GM18505 (cell line): Measurements from ENCODE around the gene AFF2.

ENCODE experiments used
- ATAC-seq: cut with Tn5 transposase; IDR thresholded peaks from one replicate; pipeline ENCODE4 v1.9.1; 2021; ENCODE audit not compliant: unreplicated experiment
- POLR2A ChIP-seq: IDR thresholded peaks from 4 replicates; pipeline ENCODE4 v1.6.1; 2011; ENCODE audit warnings: borderline replicate concordance; ENCODE audit not compliant: insufficient read depth, insufficient read length; ENCODE audit errors: extremely low read depth

The AFF2 gene

DNA sequence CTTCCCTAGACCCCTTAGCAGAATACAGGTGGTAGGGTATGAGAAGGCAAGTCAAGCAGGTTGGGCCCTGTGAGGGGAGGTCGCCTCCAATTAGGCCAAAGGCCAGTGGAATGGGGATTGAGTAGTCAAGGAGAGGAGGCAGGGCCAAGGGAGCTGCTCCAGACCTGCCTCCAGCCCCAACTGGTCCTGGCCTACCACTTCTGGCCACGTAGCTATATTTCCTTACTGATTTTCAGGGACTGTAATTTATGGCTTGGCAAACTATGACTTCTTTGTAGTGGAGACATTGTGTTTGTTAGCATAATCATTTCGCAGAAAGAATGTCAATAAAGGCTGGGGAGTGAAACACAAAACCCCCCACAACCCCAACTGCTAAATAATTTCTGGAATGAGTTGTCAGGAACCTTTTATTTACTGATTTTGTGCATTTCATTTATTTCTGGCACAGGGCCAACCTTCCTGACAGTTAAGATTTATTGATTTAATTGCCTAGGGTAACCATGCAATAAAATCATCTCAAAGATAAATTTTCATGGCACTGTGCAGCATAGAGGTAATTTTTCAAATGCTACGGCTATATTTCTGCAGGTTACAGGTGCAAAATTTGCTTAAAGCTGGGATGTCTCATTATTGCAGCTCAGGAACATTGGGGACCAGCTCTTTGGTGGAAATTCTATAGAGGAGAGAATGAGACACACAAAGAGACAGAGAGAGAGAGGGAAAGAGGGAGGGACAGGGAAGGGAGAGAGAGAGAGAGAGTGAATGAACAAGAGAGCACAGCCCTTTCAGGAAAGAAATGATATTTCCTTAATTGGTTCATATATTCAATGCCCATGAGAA, 509.8 kb downstream of the AFF2 start:
- no peak for TF ChIP-seq POLR2A
- no peak for ATAC-seq

DNA sequence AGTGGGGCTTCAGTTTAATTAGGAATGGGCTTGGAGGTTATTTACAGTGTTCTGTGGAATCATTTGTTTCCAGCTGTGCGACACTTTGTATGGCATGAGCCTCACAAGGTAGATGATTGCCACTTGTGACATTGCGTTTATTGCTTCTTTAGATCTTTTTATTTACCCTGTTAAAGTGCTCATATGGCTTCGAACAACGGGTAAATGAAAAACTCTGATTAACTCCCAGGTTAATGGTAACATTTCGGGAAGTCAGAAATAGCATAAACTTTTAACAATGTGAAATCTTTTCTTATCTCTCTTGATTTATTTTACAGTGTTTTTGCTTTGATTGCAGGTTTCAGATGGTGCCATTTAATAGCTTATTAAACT, 510.4 kb downstream of the AFF2 start:
- TF ChIP-seq POLR2A: no peak
- ATAC-seq: no peak

DNA sequence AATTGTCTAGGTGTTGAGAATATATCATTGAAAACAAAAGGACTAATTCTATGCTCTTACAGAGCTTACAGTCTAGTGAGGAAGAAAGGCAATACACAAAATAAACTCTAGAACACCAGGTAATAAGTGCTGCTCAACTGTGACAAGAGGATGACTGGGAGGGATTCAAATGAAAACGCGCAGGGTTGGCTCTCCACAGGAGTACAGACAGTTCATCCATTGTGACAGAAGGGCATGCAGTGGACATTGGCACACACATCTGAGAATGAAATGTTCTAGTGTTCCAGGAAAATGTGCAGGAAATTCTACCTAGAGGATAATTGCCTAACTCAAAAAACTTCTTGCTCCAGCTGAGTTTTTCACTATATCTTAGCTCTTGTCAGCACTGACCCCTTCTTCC, 512.7 kb downstream of the AFF2 start:
- ATAC-seq: no peak
- TF ChIP-seq POLR2A: no peak

DNA sequence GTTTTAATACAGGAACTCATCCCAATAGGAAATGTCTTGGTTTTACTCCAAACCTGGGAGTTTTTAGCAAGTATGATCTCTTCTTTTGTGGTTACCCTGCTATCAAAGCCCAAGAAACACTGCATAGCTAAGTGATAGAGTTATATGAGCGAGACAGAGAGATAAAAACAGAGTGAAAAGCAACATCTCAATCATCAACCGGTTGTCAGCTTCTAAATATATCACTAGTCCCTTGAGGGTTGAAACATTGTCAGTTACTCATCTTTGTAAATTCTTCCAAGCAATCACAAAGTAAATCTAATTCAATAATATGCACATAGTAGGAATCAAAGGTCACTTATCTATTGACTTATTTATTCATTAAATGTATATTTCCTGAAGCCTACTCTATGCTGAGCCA, 520.7 kb downstream of the AFF2 start:
- ATAC-seq: no peak
- TF ChIP-seq POLR2A: no peak

DNA sequence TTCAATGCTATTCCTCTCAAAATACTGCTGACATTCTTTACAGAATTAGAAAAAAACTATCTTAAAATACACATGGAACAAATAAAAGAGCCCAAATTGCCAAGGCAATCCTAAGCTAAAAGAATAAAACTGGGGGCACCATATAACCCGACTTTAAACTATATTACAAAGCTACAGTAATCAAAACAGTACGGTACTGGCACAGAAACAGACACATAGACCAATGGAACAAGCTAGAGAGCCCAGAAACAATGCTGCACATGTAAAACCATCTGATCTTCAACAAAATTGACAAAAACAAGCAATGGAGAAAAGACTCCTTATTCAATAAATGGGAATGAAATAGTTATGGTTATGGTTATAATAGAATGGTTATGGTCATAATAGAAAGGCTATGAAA, 522.1 kb downstream of the AFF2 start:
- ATAC-seq: no peak
- no peak for TF ChIP-seq POLR2A

DNA sequence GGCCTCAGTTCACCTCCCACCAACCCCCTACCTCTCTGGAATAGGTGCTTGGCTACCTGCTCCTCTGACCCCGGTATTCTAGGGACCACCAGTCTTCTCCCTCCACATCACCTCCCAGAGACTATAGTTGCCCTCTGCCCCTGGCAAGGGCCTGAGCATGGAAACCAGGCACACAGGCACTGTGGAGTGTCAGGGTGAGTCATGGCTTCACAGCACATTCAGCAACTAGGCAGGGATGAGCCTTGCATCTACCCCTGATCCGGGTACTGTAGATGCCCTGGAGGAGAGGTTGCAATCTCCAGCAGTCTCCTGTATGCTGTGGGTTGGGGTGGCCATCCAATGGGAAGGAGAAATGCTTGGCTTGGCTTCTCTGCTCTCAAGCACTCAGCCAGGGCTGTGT, 532.0 kb downstream of the AFF2 start:
- ATAC-seq: no peak
- no peak for TF ChIP-seq POLR2A

DNA sequence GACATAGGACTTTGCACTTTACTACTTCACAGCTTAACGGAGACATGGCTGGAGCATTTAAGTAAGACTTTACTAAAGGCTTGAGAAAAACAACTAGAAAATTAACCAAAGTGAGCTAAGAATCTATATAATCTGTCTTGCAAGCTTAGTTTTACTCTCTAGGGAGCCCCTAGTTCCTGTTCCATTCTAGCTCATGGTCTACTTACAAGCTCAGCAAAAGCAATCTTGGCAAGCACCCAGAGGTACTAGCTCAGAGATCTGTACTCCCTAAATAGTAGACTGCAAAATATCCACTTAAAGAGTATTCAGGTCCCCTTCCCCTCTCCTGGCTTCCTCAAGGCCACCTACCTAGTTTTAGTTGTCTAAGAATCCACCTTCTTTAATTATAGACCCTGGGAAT, 535.7 kb downstream of the AFF2 start:
- no peak for ATAC-seq
- TF ChIP-seq POLR2A: no peak

DNA sequence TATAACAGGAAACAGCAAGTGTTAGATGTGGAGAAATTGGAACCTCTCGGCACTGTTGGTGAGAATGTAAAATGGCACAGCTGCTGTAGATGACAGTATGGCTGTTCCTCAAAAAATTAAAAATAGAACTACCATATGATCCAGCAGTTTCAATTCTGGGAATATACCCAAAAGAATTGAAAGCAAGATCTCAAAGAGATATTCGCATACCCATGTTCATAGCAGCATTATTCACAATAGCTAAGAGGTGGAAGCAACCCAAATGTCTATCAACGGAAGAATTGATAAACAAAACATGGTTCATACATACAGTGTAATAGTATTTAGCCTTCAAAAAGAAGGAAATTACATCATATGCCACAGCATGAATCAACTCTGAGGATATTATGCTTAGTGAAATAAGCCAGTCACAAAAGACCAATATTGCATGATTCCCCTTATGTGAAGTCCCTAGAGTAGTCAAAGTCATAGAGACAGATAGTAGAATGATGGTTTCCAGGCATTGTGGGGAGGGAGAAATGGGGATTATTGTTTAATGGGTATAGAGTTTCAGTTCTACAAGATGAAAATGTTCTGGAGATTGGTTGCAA, 537.0 kb downstream of the AFF2 start:
- TF ChIP-seq POLR2A: no peak
- ATAC-seq: no peak

DNA sequence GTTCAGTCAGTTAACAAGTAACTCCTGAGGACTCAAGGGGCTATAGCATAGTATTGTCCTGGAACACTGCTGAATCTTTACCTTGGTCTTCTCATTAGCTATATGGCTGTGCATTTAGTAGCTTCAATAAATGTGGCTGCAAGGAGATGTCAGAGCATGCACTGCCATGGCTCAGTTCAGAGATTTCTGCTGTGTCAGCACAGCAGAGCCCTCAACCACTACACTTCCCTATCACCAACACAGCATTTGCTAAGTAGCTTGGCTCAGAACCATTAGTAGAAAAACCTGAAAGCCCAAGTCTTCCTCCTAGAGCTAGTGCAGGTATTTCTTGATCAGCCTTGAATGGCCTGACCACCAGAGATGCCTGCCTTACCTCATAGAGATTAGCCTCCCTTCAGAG, 538.6 kb downstream of the AFF2 start:
- no peak for TF ChIP-seq POLR2A
- ATAC-seq: no peak

DNA sequence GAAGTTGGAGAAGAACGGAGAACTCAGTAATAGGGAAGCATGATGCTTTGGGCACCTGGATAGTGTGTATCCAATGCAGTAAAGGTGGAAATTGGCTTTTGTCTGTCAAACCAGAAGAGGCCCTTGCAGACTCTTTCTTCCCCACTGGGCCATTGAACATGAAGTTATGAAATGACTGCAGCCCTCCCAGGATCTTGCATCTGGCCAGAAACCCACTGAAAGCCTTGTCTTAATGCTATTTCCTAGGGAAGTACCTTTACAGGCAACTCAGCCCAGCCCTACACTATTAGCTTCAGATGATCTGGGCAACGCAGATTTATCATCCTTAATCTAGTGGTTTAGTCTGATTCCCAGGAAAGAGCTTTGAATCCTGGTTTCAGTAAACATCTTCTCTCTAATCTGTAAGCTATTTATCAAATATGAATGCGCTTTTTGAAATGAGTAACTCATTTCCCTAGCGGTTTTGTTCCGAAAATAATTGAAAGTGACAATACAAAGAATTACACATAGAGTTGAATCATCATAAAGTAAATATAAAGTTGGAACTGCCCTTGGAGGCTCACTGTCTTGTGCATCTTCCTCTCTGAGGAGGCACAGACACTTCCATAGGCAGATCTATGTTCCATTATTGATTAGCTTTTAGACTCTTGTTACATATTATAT, 540.6 kb downstream of the AFF2 start:
- TF ChIP-seq POLR2A: no peak
- no peak for ATAC-seq

DNA sequence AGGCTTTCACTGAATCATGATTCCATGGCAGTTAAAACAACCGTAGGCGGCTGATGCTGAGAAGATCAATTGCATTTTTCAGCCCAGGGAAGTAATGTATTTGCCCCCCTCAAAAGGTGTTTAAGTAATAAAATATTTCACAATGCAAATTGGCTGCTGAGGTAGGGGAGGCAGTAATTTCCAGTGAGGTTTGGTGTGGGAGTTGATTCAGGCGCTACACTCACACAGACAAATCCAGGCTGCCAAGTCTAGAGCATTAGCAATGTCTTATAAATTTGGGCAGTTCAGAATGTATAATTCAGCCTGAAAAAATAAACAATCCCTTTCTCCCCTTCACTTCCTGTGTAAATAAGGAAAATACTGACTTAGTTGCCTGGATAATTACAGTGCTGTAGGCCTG, 543.0 kb downstream of the AFF2 start:
- no peak for ATAC-seq
- TF ChIP-seq POLR2A: no peak

DNA sequence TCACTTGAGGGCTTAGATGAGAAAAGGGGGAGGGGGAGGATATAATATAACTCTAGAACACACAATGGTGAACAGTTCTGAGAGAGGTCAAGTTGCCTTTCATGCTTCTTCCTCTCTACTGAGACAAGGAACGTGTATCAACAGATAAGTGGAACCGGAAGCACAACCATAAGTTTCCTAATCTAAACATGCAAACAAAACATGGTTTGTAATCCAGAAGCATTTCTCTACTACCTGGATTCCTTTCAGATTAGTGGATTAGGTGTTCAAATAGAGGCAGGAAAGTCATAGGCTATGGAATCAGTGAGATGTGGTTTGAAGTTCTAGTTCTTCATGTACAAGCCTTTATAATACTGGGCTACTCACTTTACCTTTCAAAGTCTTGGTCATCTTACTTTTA, 544.1 kb downstream of the AFF2 start:
- TF ChIP-seq POLR2A: no peak
- ATAC-seq: no peak

DNA sequence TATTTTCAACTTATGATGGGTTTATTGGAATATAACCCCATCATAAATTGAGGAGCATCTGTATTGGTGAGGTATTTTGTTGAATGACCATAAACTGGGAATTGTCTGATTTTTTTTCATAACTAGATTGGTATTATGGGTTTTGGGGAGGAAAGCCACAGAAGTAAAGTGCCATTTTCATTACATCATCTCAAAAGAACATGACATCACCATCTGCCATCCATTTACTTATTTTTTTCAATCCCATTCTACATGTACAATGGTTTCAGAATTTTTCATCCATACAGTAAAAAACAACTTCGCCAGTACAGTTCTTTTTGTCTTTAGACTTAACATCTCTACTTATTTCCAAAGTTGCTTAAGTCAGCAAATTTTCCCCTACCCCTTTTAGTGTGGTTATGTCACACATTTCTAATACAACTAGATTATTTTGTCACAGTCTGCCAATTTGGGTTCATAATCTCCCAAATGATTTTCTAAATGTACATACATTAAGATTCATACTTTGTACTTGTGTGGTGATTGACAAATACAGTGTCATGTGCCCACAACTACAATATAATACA, 545.3 kb downstream of the AFF2 start:
- no peak for ATAC-seq
- no peak for TF ChIP-seq POLR2A
